Jurkat, Clone E6-1 (cell line): ENCODE results near the gene ZNF512B.
A peak's percentile ranks its signal among the peaks of the same experiment; 100 is the strongest.
"Not testable (repeated sequence)": the region's sequence is repeated elsewhere in the genome, so short reads cannot be mapped to it uniquely, and the experiment has no call there.

ENCODE experiments used
- DNase-seq: peaks from one replicate; pipeline ENCODE4 v3.0.0-alpha.2; 2011; ENCODE audit warnings: low read depth, low spot score
- H3K4me3 ChIP-seq: 2 replicates; pipeline ENCODE4 v1.5.1; 2011; ENCODE audit warnings: mild to moderate bottlenecking, low read length, control low read depth, moderate library complexity

ZNF512B gene

DNA sequence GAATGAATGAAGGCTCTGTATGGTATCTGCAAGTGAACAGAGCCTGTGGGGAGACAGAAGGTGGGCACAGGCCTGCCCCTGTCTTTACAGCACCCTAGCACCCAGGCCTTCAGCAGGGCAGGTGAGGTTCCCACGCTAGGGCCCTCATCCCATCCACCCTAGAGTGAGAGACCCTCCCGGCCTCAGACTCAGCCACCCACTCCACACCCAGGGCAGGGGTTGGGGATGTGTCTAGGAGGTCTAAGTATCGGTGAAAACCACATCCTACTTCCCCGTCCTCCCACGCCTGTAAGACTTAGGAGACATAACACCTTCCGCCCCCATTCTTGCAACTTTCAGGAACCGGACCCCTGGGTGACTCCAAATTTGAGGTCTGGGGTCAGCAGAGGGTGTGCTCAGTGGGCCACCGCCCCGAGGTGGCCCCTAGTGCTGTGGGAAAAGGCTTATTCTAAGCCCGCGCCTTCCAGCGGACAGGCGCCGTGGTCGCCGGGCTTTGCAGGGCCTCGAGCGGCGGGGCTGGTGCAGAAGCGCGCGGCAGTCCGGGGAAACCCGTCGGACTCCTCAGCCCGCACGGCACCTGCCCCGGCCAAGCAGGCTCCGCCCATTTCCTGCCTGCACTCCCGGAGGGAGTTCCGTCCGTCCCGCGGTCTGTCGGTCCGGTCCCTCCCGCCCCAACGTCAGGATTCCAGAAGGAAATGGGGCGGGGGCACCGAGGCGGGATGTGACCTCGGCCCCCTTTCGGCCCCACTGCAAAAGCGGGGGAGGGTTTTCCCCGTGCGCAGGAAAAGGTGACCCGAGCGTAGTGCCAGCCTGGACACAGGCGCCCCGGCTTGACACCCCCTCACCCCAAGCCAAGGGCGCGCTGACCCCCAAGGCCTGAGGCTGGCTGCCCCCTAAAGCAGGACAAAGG lies 8.8 kb upstream of the ZNF512B start:
- peak; percentile 53 for DNase-seq

DNA sequence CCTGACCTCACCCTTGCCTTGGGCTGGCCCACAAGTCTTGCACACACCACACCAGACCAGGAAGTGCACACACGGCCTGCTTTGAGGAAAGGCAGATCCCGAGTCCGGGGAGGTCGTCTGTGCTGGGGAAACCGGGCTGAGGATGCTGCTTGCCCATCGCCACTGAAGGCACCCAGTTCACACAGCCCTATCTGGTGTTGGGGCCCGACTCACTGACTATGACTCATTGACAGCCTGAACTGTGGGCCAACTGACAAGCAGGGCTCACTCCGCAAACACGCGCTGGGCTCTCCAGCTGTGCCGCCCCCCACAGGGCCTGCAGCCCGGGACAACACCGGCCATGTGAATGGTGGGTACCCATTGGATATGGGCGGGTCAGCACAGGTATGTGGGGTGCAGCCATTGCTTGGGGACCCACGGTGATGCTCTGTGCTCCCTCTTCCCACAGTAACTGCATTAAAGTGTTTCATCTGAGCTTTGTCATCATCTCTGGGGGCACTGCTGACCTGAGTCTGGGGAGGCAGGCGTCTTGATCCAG lies 8.1 kb upstream of the ZNF512B start:
- H3K4me3 ChIP-seq: peak overlapping the region; percentile 96
- no peak for DNase-seq

More for the DNA sequence above, 8.8 kb upstream of the ZNF512B start:
- peak overlapping the region; percentile 96 for H3K4me3 ChIP-seq

DNA sequence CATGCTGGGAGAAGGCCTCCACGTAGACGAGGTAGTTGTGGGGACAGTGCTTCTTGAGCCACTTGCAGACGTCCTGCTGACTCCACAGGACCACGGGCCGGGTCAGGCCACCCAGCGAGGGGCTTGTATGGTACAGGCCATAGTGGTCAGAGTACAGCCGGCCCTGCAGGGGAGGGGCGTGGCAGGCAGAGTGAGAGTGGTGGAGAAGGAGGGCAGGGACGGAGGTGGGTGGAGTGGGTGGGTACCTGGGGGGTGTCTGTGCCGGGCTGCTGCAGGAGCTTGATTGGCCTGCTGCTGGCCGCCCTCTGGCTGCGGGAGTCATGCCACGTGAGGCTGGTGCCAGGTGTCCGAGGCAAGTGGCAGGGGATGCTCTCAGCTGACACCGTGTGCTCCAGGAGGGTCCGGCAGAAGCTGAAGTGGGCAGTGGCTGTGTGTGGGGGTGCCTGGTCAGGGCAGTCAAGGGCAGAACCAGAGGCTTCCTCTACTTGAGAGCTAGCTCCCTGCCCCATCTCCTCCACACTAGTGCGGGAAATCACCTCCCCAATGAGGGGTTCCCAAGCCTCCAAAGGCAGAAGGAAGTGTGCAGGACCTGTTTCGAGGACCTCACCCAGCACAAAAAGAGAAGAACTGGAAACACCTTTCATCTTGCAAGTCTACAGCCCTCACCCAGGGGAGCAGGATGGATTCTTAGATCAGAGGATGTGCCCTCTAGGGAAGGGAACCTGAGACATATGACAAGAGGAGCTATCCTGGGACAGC lies 7.4 kb upstream of the ZNF512B start:
- no peak for DNase-seq
- no peak overlapping the region for H3K4me3 ChIP-seq

DNA sequence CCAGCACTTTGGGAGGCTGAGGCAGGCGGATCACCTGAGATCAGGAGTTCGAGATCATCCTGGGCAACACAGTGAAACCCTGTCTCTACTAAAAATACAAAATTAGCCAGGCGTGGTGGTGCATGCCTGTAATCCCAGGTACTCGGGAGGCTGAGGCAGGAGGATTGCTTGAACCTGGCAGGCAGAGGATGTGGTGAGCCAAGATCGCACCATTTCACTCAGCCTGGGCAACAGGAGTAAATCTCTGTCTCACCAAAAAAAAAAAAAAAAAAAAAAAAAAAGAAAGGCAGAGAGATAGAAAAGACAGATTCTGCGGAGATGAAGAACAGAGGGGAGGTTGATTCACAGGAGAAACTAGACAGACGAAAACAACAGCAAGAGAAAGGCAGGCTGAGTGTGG lies 6.8 kb upstream of the ZNF512B start:
- H3K4me3 ChIP-seq, DNase-seq: not testable (repeated sequence)

DNA sequence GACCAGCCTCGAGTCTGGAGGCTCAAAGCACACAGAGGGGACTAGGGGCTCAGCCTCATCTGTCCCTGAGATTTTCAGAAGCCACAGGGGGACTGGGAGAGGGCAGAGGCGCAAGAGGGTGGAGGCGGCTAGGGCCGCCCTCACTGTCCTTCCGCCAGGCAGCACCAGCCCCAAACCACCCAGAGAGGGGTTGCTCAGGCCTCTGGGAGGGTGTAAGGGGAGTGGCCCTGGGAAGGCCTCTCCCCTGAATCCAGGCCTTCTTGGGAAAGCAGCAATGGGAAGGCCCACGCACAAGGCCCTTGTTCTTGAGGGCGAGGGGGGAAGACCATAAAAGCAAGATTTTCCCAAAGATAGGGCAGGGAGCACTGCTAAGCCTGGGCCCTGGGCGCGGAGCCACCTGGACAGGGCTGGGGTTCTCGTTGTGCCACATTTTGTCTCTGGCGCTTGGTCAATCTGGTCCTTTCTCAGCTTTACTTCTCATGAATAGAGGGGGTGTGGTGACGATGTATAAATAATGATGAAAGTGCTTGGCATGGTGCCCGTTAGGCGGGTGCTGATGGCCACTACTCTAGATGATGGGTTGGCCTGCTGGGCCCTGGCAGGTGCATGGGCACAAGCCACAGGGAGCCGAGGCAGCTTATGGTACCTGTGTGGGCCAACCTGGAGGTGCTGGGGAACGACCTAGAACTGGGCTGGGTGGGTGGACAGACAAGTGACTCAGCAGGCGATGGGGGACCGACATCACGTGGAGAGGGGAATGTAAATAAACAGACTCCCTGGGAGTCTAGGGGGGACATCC lies 4.9 kb upstream of the ZNF512B start:
- no peak for DNase-seq
- H3K4me3 ChIP-seq: no peak overlapping the region

DNA sequence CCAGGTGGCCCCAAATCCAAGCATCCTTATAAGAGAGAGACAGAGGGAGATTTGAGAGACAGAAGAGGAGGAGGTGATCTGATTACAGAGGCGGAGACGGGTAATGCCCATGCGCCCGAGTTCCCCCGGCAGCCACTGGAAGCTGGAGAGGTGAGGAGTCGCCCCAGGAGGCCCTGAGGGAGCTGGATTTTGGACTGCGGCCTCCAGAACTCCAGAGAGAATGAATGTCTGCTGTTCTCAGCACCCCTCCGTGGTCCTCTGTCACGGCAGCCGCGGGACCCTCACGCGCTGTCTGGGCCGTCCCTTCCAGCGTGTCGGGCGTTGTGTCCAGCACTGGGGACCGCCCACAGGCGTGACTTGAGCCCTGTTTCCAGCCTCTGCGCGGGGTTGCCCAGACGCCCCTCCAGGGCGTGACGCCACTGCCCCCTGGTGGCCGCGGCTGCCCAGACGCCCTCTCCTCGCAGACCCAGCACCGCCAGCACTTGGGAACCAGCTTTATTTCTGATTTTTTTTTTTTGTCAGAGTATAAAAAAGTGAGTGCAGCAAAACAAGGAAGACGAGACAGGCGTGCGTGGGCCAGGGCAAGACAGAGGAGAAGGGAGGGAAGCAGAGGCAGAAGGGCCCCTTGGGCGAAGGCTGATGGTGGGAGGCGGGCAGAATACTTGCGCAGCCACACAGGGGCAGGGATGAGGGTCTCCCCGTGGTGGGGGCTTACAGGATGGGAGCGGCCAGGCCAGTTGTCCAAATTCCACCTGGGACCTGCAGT lies 4.1 kb upstream of the ZNF512B start:
- no peak for DNase-seq

DNA sequence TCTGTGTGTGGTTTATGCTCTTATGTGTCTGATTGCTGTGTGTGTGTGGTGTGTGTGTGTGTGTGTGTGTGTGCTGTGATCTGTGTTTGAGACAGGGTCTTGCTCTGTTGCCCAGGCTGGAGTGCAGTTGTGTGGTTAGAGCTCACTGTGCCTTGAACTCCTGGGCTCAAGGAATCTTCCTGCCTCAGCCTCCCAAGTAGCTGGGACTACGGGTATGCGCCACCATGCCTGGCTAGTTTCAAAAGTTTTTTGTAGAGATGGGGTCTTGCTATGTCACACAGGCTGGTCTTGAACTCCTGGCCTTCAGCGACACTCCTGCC lies 3.4 kb upstream of the ZNF512B start:
- H3K4me3 ChIP-seq: no peak overlapping the region

More for the DNA sequence above, 4.1 kb upstream of the ZNF512B start:
- no peak overlapping the region for H3K4me3 ChIP-seq

DNA sequence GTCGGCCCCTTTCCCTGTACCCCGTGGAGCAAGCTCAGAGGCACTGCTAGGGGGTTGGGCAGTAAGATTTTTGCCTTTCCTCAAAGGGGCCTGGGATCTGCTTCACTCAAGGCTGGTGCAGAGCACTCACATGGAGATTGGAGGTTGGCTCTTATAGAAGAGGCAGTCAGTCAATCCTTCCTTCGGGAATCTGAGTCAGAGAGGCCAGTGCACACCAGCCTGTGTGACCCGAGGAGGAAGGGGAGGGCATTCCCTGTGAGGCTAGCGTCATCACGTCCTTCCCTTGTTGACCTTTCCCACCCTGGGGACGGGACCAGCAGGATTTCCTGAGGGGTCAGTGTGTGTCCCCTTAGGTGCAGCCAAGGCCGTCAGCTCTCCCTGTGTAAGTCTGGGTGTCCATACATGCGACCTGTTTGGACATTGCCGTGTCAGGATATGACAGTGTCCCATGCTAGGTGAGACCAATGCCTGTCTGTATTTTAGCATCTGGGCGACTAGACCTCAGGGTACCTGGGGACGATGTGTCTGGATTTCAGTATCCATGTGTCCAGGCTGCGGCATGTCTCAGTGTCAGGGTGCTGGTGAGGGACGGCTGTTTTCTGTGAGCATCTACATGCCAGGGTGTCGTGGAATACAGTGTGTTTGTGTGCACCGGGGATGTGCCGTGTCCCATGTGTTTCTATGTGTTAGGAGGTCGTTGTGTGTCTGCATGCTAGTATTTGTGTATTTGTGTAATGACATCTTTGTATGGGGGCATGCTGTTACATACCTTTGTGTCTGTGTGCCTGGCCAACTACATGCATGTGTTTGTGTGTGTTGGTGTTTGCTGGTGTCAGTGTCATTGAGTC lies 2.8 kb upstream of the ZNF512B start:
- H3K4me3 ChIP-seq: no peak overlapping the region
- DNase-seq: no peak

More for the DNA sequence above, 3.4 kb upstream of the ZNF512B start:
- DNase-seq: no peak

DNA sequence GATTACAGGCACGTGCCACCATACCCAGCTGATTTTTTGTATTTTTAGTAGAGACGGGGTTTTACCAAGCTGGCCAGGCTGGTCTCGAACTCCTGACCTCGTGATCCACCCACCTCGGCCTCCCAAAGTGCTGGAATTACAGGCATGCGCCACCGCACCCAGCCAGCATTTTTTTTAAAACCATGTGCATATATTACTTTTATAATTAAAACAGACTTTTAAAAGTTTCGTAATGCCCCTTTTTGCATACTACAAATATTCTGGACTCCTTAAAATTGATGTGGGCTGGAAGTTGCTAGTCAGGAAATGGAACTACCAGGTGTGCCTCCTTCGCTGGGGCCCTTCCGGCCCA lies 2.2 kb upstream of the ZNF512B start:
- H3K4me3 ChIP-seq, DNase-seq: not testable (repeated sequence)

DNA sequence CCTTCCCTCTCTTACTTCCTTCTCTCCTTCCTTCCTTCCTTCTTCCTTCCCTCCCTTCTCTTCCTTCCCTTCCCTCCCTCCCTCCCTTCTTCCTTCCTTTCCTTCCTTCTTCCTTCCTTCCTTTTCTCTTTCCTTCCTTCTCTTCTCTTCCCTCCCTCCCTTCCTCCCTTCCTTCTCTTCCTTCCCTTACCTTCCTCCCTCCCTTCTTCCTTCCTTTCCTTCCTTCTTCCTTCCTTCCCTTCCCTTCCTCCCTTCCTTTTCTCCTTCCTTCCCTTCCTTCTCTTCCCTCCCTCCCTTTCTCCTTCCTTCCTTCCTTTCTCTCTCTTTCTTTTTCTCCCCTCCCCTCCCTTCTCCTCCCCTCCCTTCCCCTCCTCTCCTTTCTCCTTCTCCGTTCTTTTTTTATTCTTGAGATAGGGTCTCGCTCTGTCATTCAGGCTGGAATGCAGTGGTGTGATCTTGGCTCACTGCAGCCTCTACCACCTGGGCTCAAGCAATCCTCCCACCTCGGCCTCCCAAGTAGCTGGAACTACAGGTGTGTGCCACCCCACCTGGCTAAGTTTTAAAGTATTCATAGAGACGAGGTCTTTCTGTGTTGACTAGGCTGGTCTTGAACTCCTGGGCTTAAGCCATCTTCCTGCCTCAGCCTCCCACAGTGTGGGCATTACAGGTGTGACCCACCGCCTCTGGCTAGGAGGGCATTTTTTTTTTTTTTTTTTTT lies 1.1 kb upstream of the ZNF512B start:
- no peak overlapping the region for H3K4me3 ChIP-seq
- DNase-seq: no peak

DNA sequence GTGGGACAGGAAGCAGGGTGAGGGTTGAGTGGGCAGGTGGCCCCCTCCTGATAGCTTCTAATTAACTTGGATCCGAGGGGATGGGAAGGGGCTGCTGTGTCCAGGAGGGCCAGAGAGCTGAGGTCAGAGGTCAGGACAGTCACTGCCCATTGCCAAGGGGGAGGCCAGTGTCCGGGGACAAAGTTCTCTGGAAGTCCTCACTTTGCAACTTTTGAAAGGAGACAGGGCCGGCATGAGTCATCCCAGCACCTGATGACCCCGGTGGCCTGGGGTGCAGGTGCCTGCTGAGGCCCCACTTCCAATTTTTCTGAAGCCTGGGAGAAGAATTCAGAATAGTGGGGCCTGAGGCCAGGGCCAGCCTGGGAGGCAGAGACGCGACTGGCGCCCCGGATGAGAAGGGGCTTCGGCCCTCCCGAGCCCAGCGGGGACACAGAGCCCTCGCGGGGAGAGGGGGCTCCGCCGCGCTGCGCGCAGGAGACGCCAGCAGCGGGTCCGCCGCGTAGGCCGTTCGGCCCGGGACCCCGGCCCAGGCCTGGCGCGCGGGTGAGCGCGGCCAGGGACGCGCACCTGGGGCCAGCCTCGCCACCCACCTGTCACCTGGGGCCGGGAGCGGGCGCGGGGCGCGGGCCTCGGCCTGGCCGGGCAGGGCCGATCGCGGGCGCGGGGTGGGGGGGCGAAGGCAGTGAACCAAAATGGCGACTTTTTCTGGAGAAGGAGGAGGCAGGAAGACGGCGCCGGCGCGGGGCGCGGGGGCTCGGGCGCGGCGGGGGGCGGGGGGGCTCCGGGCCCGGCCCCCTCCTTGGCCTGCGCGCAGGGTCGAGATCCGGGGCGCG lies 586 bp downstream of the ZNF512B start:
- H3K4me3 ChIP-seq: peak overlapping the region; percentile 86
- DNase-seq: no peak

DNA sequence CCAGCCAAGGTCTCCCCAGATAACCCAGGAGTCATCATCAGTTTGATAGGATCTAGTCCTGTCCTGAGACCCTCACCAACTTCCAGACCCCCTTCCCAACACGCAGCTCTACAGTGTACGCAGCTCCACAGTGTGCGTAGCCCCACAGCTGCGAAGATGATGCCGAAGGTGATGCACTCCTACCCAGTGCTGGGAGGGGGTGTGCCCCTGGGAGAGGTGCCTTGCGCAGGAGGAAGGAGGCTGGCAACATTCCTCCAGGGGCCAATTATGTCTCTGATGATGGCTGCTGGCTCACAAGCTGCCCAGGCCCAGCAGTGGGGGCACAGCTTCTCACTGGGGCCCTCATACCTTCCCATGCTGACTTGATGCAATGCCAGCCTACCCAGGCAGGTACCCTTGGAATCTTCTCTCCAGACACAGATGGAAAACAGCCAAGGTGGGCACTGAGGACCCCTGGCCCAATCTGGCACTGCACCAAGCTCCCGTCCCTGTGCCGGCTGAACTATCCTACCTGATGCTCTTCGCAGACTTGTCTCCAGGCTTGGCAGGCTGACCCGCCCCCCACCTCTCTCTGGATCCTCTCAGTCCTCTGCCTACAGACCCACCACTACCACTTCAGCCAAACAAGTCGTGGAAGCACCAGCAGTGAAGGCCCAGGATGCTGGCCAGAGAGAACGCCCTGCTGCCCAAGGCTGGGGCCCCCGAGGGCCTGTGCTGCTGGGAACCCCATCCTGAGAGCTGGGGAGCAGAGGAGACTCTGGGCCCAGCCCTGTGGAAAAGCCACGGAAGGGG lies 1.4 kb downstream of the ZNF512B start:
- no peak for DNase-seq
- peak overlapping the region; percentile 86 for H3K4me3 ChIP-seq

DNA sequence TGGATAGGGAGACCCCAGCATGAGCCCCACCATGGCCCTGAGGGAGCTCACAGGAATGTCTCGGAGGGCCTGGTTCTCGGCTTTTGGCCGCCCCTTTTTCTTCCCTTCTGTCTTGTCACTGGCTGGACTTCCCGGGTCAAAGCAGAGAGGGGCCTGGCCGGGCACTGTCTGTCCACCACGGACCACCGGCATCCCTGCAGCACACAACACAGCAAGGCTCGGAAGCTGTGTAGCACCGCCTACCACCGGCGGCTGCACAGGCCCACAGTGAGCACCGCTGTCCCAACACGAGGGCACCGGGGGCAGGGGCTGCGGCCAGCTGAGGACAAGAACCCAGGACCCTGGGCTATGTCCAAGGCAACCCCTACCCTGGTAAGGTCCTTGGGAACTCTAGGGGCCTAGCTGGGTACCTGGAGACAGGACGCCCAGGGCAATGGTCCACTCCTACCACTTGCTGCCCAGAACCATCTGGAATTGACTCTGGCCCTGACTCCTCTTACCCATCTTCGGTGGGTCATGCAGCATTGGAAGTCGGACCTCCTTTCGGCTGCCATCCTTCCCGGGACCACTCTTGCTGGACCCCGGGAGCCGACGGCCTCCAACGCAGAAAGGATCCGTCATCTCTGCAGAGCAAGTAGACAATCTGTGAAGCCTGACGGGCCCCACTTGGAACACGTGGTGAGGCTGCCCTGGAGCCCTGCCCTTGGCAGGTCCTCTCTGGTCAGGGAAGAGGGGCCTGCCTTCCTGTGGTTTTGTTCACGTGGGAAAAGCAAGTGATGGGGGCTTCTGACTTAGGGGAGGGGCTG lies 2.2 kb downstream of the ZNF512B start:
- DNase-seq: no peak

DNA sequence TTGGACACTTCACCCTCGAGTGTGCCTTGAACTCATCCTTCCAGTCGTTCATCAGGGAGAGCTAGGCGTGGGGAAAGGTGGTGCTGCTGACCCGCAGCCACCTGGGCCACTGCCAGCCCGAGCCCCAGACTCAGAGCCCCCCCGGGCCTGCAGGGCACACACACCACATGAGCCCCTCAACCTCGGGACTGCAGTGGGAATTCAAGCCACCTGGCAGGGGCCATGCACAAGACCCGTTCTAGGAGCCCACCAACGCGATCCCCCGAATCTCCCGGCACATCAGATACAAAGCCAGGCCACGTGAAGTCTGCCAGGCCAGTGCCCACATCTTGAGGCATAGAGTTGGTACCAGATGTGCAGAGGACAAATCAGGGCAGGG lies 2.8 kb downstream of the ZNF512B start:
- no peak overlapping the region for H3K4me3 ChIP-seq
- DNase-seq: no peak

More for the DNA sequence above, 2.2 kb downstream of the ZNF512B start:
- peak overlapping the region; percentile 86; the same call in 1 of the 2 replicates for H3K4me3 ChIP-seq
